Gastrocnemius medialis (tissue), 4 donors: ENCODE results near the gene ADORA1. TPM values are rescaled to one million over a fixed set of nuclear protein-coding genes. Genes with fewer than 3 reads are reported as not detected.

ENCODE experiments used
- ATAC-seq, 2 donors: fragments of 150-250 bp; one replicate each; pipeline ENCODE4 v1.9.1; 2016
- DNase-seq, 2 donors: peaks; one replicate each; pipeline ENCODE4 v3.0.0-alpha.2; 2019
- H3K27ac ChIP-seq, 4 donors: fragments of 200-600 bp; sonication (generic); 1 replicate in 1 of 4; 2 replicates in 3 of 4; pipeline ENCODE4 v1.5.1; 2016 to 2018; ENCODE audit warnings: mild to moderate bottlenecking in 2 of 4, moderate library complexity in 1 of 4
- H3K27me3 ChIP-seq, 3 donors: fragments of 200-600 bp; sonication (generic) in 2 of 3; 1 replicate in 1 of 3; 2 replicates in 2 of 3; pipeline versions ENCODE4 v1.5.1 to v1.6.0; 2016 to 2019; ENCODE audit warnings: mild to moderate bottlenecking in 1 of 3, moderate library complexity in 1 of 3
- H3K36me3 ChIP-seq, 2 donors: fragments of 200-600 bp; sonication (generic) in 1 of 2; one replicate each; pipeline ENCODE4 v1.5.1; 2017 to 2018
- H3K4me1 ChIP-seq, 2 donors: fragments of 200-600 bp; sonication (generic) in 1 of 2; one replicate each; pipeline ENCODE4 v1.5.1; 2016 to 2017; ENCODE audit warnings: mild to moderate bottlenecking in 2 of 2
- H3K4me3 ChIP-seq, 4 donors: fragments of 200-600 bp; sonication (generic) in 3 of 4; 1 replicate in 1 of 4; 2 replicates in 3 of 4; pipeline ENCODE4 v1.5.1; 2016 to 2019; ENCODE audit warnings: mild to moderate bottlenecking in 2 of 4
- H3K9me3 ChIP-seq, 3 donors: fragments of 200-600 bp; sonication (generic) in 2 of 3; 1 replicate in 1 of 3; 2 replicates in 2 of 3; pipeline ENCODE4 v1.5.1; 2016 to 2019
- CTCF ChIP-seq, 5 experiments: fragments of 450-650 bp in 3 of 5; fragments of 200-600 bp in 2 of 5; sonication (generic) in 2 of 5; IDR thresholded peaks in 4 of 5; conservative IDR thresholded peaks in 1 of 5; 1 replicate in 4 of 5; 2 replicates in 1 of 5; pipeline ENCODE4 v1.5.1; 2016 to 2019; ENCODE audit warnings: antibody characterized with exemption in 5 of 5, mild to moderate bottlenecking in 3 of 5, moderate library complexity in 3 of 5
- POLR2A ChIP-seq, 2 donors: fragments of 450-650 bp; IDR thresholded peaks; one replicate each; pipeline ENCODE4 v1.6.1; 2017; ENCODE audit warnings: antibody characterized with exemption in 2 of 2, mild to moderate bottlenecking in 2 of 2, moderate library complexity in 2 of 2
- in situ Hi-C, 4 donors: fragments of 200-750 bp; cut with MboI; loops; one replicate each; pipeline versions ENCODE4 v1.15.0 to v1.8.0; 2017; ENCODE audit warnings: low sequenced_read_pairs in 4 of 4
- intact Hi-C: fragments of 100-400 bp; cut with DNase I; formaldehyde crosslinking; loops from one replicate; pipeline ENCODE4 v1.15.1; 2023; ENCODE audit warnings: low total_unique reads
- total RNA-seq, 4 donors: library from RNA; depleted of rRNA; stranded (reverse); fragments of >200 nt; gene quantifications; one replicate each; pipeline versions ENCODE4 v1.1.0 to v1.2.3, GENCODE V29; 2016

ADORA1 gene
- total RNA-seq, 4 donors from 2014 or later: 0.25 to 5.6 (median 1.7) TPM

- DNase-seq: no peak
Measured at GRCh38 chr1:203135636-203136305, 8.2 kb downstream of the ADORA1 start.

GRCh38 chr1:203136409-203137042, 9.0 kb downstream of the ADORA1 start:
- Histone ChIP-seq H3K4me1 (no peaks in the 10 kb centered on the region), H3K36me3 (no peaks in the 10 kb centered on the region), H3K27ac (no peak overlapping the region), H3K9me3 (no peaks in the 10 kb centered on the region), H3K4me3 (no peak overlapping the region), H3K27me3 (no peaks in the 10 kb centered on the region)
- in situ Hi-C loops: no loop called here
- TF ChIP-seq CTCF (IDR thresholded peaks at IDR 0.05 in 4 of 5, conservative IDR thresholded peaks at IDR 0.05 in 1 of 5): no peak
- TF ChIP-seq POLR2A (IDR thresholded peaks at IDR 0.05): no peak
- DNase-seq (no peak), ATAC-seq (no peak)
- intact Hi-C loops: no loop called here

More at GRCh38 chr1:203135636-203136305, 8.2 kb downstream of the ADORA1 start:
- no peaks in the 10 kb centered on the region for H3K36me3 ChIP-seq
- intact Hi-C loops: no loop called here
- no peak overlapping the region for H3K4me3 ChIP-seq
- no peaks in the 10 kb centered on the region for H3K4me1 ChIP-seq
- H3K27me3 ChIP-seq: no peaks in the 10 kb centered on the region
- H3K9me3 ChIP-seq: no peaks in the 10 kb centered on the region
- no peak for ATAC-seq
- no peak overlapping the region for H3K27ac ChIP-seq
- in situ Hi-C loops: no loop called here
- no peak for TF ChIP-seq POLR2A (IDR thresholded peaks at IDR 0.05)
- TF ChIP-seq CTCF (IDR thresholded peaks at IDR 0.05 in 4 of 5, conservative IDR thresholded peaks at IDR 0.05 in 1 of 5): no peak

- DNase-seq (no peak), ATAC-seq (no peak)
- in situ Hi-C loops: no loop called here
- intact Hi-C loops: no loop called here
- no peaks in the 10 kb centered on the region for H3K36me3 ChIP-seq
- H3K4me3 ChIP-seq: no peak overlapping the region
- H3K9me3 ChIP-seq: no peaks in the 10 kb centered on the region
- TF ChIP-seq CTCF (IDR thresholded peaks at IDR 0.05 in 4 of 5, conservative IDR thresholded peaks at IDR 0.05 in 1 of 5) (no peak), POLR2A (IDR thresholded peaks at IDR 0.05) (no peak)
- H3K4me1 ChIP-seq: no peaks in the 10 kb centered on the region
- H3K27ac ChIP-seq: no peak overlapping the region
- no peaks in the 10 kb centered on the region for H3K27me3 ChIP-seq
Measured at GRCh38 chr1:203137324-203137723, 9.8 kb downstream of the ADORA1 start.

- no peak overlapping the region for H3K27ac ChIP-seq
Measured at GRCh38 chr1:203138066-203138465, 10.5 kb downstream of the ADORA1 start.

More at GRCh38 chr1:203138066-203138465, 10.5 kb downstream of the ADORA1 start:
- Histone ChIP-seq H3K36me3 (no peaks in the 10 kb centered on the region), H3K4me1 (no peaks in the 10 kb centered on the region), H3K9me3 (no peaks in the 10 kb centered on the region), H3K27me3 (no peaks in the 10 kb centered on the region), H3K4me3 (no peak overlapping the region)
- intact Hi-C loops (no loop called here), in situ Hi-C loops (no loop called here)
- DNase-seq (no peak), ATAC-seq (no peak)
- TF ChIP-seq POLR2A (IDR thresholded peaks at IDR 0.05) (no peak), CTCF (IDR thresholded peaks at IDR 0.05 in 4 of 5, conservative IDR thresholded peaks at IDR 0.05 in 1 of 5) (no peak)
